IPS DF 6.9 (cell line): ENCODE results near the gene GPX1.
"Not testable (repeated sequence)": the region's sequence is repeated elsewhere in the genome, so short reads cannot be mapped to it uniquely, and the experiment has no call there.

Experiments used
- DNase-seq: peaks from one replicate; pipeline ENCODE4 v3.0.0-alpha.2; 2013; ENCODE audit warnings: low read depth, low spot score
- H3K27ac ChIP-seq: one replicate; pipeline ENCODE4 v1.5.1; 2013; ENCODE audit warnings: low read length, control low read depth
- H3K27me3 ChIP-seq: 2 replicates; pipeline ENCODE4 v1.6.1; 2013; ENCODE audit warnings: mild to moderate bottlenecking, low read length; ENCODE audit not compliant: control insufficient read depth, insufficient read depth
- H3K36me3 ChIP-seq: 2 replicates; pipeline ENCODE4 v1.6.1; 2013; ENCODE audit warnings: low read length; ENCODE audit not compliant: control insufficient read depth, insufficient read depth
- H3K4me1 ChIP-seq: 2 replicates; pipeline ENCODE4 v1.6.1; 2013; ENCODE audit warnings: low read length; ENCODE audit not compliant: control insufficient read depth, insufficient read depth
- H3K4me3 ChIP-seq: 2 replicates; pipeline ENCODE4 v1.5.1; 2013; ENCODE audit warnings: mild to moderate bottlenecking, low read length
- H3K9me3 ChIP-seq: 2 replicates; pipeline ENCODE4 v1.6.1; 2013; ENCODE audit warnings: low read length, inconsistent platforms; ENCODE audit not compliant: control insufficient read depth, insufficient read depth
- WGBS: extraction: QIAGEN DNeasy Blood & Tissue Kit; methylation state at CpG from one replicate; pipeline ENCODE4 v1.1.7; 2013; ENCODE audit warnings: mixed read lengths, missing lambda C conversion rate; ENCODE audit not compliant: insufficient read length, insufficient coverage; 5-methylcytosine and 5-hydroxymethylcytosine counted together

Gene GPX1

GRCh38 chr3:49358217-49358883 is at the start of gene GPX1:
TSS of gene GPX1 (minus strand) at chr3:49358353. CDS start at chr3:49358278, 75 bp downstream.
- Histone ChIP-seq H3K4me3 (peak within 1 kb of the TSS; percentile 80), H3K27ac (peak within 1 kb of the TSS; percentile 28), H3K9me3 (no peaks in the 10 kb centered on the region), H3K27me3 (no peaks in the 10 kb centered on the region), H3K4me1 (peaks cover 3% of the 10 kb centered on the region; the same call in 1 of the 2 replicates), H3K36me3 (peaks cover 12% of the 10 kb centered on the region; the same call in 1 of the 2 replicates)
- WGBS, result no CpG with 5 or more reads among the region's 46 CpGs
- DNase-seq, result peak; percentile 82

GRCh38 chr3:49406571-49407565 is 48.7 kb upstream of the GPX1 start:
- DNase-seq, result no peak
- Histone ChIP-seq H3K27me3 (no peaks in the 10 kb centered on the region), H3K4me1 (no peaks in the 10 kb centered on the region), H3K9me3 (no peaks in the 10 kb centered on the region), H3K36me3 (no peaks in the 10 kb centered on the region), H3K4me3 (no peak overlapping the region), H3K27ac (no peak overlapping the region)
- no CpG with 5 or more reads among the region's 17 CpGs for WGBS

GRCh38 chr3:49405570-49405969 is 47.4 kb upstream of the GPX1 start:
- not testable (repeated sequence) for H3K9me3 ChIP-seq, H3K27me3 ChIP-seq, H3K4me3 ChIP-seq, DNase-seq, H3K36me3 ChIP-seq, H3K4me1 ChIP-seq, H3K27ac ChIP-seq
- WGBS, result no CpG with 5 or more reads among the region's 9 CpGs

- no peaks in the 10 kb centered on the region for H3K27me3 ChIP-seq
- no peak overlapping the region for H3K4me3 ChIP-seq
- no peaks in the 10 kb centered on the region for H3K9me3 ChIP-seq
- no peak for DNase-seq
- no peaks in the 10 kb centered on the region for H3K4me1 ChIP-seq
- H3K36me3 ChIP-seq, result no peaks in the 10 kb centered on the region
- no peak overlapping the region for H3K27ac ChIP-seq
- no CpG with 5 or more reads among the region's 5 CpGs for WGBS
Measured at GRCh38 chr3:49403891-49404290, 45.7 kb upstream of the GPX1 start.

- Histone ChIP-seq H3K36me3 (no peaks in the 10 kb centered on the region), H3K27ac (no peak overlapping the region), H3K4me3 (no peak overlapping the region), H3K4me1 (no peaks in the 10 kb centered on the region), H3K9me3 (no peaks in the 10 kb centered on the region), H3K27me3 (no peaks in the 10 kb centered on the region)
- WGBS, result no CpG with 5 or more reads among the region's 2 CpGs
- no peak for DNase-seq
Measured at GRCh38 chr3:49401766-49402165, 43.6 kb upstream of the GPX1 start.

GRCh38 chr3:49399461-49399860 is 41.3 kb upstream of the GPX1 start:
- Histone ChIP-seq H3K27me3 (no peaks in the 10 kb centered on the region), H3K4me1 (no peaks in the 10 kb centered on the region), H3K36me3 (no peaks in the 10 kb centered on the region), H3K4me3 (no peak overlapping the region), H3K27ac (no peak overlapping the region), H3K9me3 (no peaks in the 10 kb centered on the region)
- DNase-seq, result no peak
- WGBS, result no CpG with 5 or more reads among the region's 3 CpGs

- no peak for DNase-seq
- Histone ChIP-seq H3K4me1 (no peaks in the 10 kb centered on the region), H3K4me3 (no peak overlapping the region), H3K36me3 (no peaks in the 10 kb centered on the region), H3K27ac (no peak overlapping the region), H3K9me3 (no peaks in the 10 kb centered on the region), H3K27me3 (no peaks in the 10 kb centered on the region)
- WGBS, result 100% methylated on average over 1 of the region's 4 CpGs
Measured at GRCh38 chr3:49397470-49397869, 39.3 kb upstream of the GPX1 start.

- H3K27me3 ChIP-seq, H3K27ac ChIP-seq, H3K4me3 ChIP-seq, DNase-seq, H3K36me3 ChIP-seq, H3K9me3 ChIP-seq, H3K4me1 ChIP-seq: not testable (repeated sequence)
- WGBS, result no CpG with 5 or more reads among the region's 10 CpGs
Measured at GRCh38 chr3:49391310-49391709, 33.2 kb upstream of the GPX1 start.

- Histone ChIP-seq H3K36me3 (no peaks in the 10 kb centered on the region), H3K4me1 (no peaks in the 10 kb centered on the region), H3K27ac (no peak overlapping the region), H3K27me3 (no peaks in the 10 kb centered on the region), H3K9me3 (no peaks in the 10 kb centered on the region), H3K4me3 (no peak overlapping the region)
- WGBS, result no CpG with 5 or more reads among the region's 6 CpGs
- no peak for DNase-seq
Measured at GRCh38 chr3:49389297-49389696, 31.1 kb upstream of the GPX1 start.

GRCh38 chr3:49388289-49388820 is 30.2 kb upstream of the GPX1 start:
- Histone ChIP-seq H3K27me3 (no peaks in the 10 kb centered on the region), H3K36me3 (no peaks in the 10 kb centered on the region), H3K4me1 (no peaks in the 10 kb centered on the region), H3K9me3 (no peaks in the 10 kb centered on the region), H3K27ac (no peak overlapping the region), H3K4me3 (no peak overlapping the region)
- DNase-seq, result no peak
- WGBS, result no CpG with 5 or more reads among the region's 1 CpG
